T-cell (primary cell): ENCODE data around the gene RALB. TPM values are rescaled to one million over a fixed set of nuclear protein-coding genes. Genes with fewer than 3 reads are reported as not detected.
A peak's percentile ranks its signal among the peaks of the same experiment; 100 is the strongest.

Experiments
- ATAC-seq, 4 experiments: fragments of 200-7000 bp in 3 of 4; fragments of 150-1000 bp in 1 of 4; cut with Tn5 transposase; replicated peaks in 1 of 4; 1 replicate in 3 of 4; 2 replicates in 1 of 4; pipeline ENCODE4 v1.10.0; 2021; ENCODE audit warnings: moderate library complexity in 3 of 4, mild to moderate bottlenecking in 2 of 4, moderate number of reproducible peaks in 1 of 4
- CTCF ChIA-PET, 2 donors: fragments of 300-600 bp; sonication (Branson Sonifier 250); formaldehyde crosslinking; loops; one replicate each; lab custom pipeline; 2022; ENCODE audit warnings: antibody characterized with exemption in 2 of 2; lab: Charles Lee
- POLR2A ChIA-PET, 2 donors: fragments of 300-600 bp; sonication (Branson Sonifier 250); formaldehyde crosslinking; loops; one replicate each; lab custom pipeline; 2022; ENCODE audit warnings: antibody characterized with exemption in 2 of 2; lab: Charles Lee
- DNase-seq, 35 experiments: peaks; one replicate each; pipeline versions ENCODE4 v3.0.0 to v3.0.0-alpha.2; 2013 to 2023
- H3K27ac ChIP-seq: one replicate; pipeline ENCODE4 v1.5.1; 2013; ENCODE audit warnings: low read length
- H3K27me3 ChIP-seq, 2 experiments: replicated peaks in 1 of 2; 1 replicate in 1 of 2; 2 replicates in 1 of 2; pipeline versions ENCODE4 v1.6.1 to v1.7.0; 2013; ENCODE audit warnings: low read length in 1 of 2, mixed read lengths in 1 of 2; ENCODE audit not compliant: control insufficient read depth in 2 of 2, insufficient read depth in 2 of 2; ENCODE audit errors: extremely low read depth in 1 of 2
- H3K36me3 ChIP-seq, 2 donors: 1 replicate in 1 of 2; 2 replicates in 1 of 2; pipeline versions ENCODE4 v1.6.1 to v1.7.0; 2013; ENCODE audit warnings: low read length in 1 of 2; ENCODE audit not compliant: control insufficient read depth in 2 of 2, insufficient read depth in 1 of 2; ENCODE audit errors: extremely low read depth in 1 of 2
- H3K4me1 ChIP-seq, 2 experiments: 1 replicate in 1 of 2; 2 replicates in 1 of 2; pipeline versions ENCODE4 v1.6.1 to v1.7.0; 2013; ENCODE audit warnings: low read length in 2 of 2, mixed read lengths in 1 of 2; ENCODE audit not compliant: insufficient read depth in 2 of 2, control insufficient read depth in 1 of 2; ENCODE audit errors: extremely low read depth in 1 of 2
- H3K4me3 ChIP-seq, 2 donors: 1 replicate in 1 of 2; 2 replicates in 1 of 2; pipeline versions ENCODE4 v1.5.1 to v1.7.0; 2013; ENCODE audit warnings: mild to moderate bottlenecking in 2 of 2, low read length in 1 of 2, moderate library complexity in 1 of 2; ENCODE audit not compliant: control insufficient read depth in 1 of 2; ENCODE audit errors: extremely low read depth in 1 of 2
- H3K9me3 ChIP-seq: 2 replicates; pipeline ENCODE4 v1.7.0; 2013
- H3K27ac Mint-ChIP-seq, 2 donors: one replicate each; pipeline ENCODE4 v1.8.0; 2020 to 2021; ENCODE audit warnings: mild to moderate bottlenecking in 2 of 2, mixed read lengths in 2 of 2
- H3K27me3 Mint-ChIP-seq, 2 donors: one replicate each; pipeline ENCODE4 v1.8.0; 2021 to 2022; ENCODE audit warnings: mixed read lengths in 2 of 2
- H3K36me3 Mint-ChIP-seq: one replicate; pipeline ENCODE4 v1.8.0; 2021; ENCODE audit warnings: mixed read lengths
- H3K4me1 Mint-ChIP-seq, 3 donors: one replicate each; pipeline ENCODE4 v1.8.0; 2020 to 2022; ENCODE audit warnings: mixed read lengths in 3 of 3, mild to moderate bottlenecking in 1 of 3
- H3K4me3 Mint-ChIP-seq, 3 donors: one replicate each; pipeline ENCODE4 v1.8.0; 2020 to 2022; ENCODE audit warnings: mild to moderate bottlenecking in 3 of 3, mixed read lengths in 3 of 3, moderate library complexity in 3 of 3
- H3K9me3 Mint-ChIP-seq, 3 donors: one replicate each; pipeline ENCODE4 v1.8.0; 2020 to 2022; ENCODE audit warnings: mixed read lengths in 3 of 3
- WGBS: methylation state at CpG from one replicate; pipeline ENCODE4 v1.1.5; 2013; ENCODE audit warnings: missing lambda C conversion rate; ENCODE audit not compliant: insufficient coverage; 5-methylcytosine and 5-hydroxymethylcytosine counted together
- total RNA-seq, 35 experiments: library from RNA in 6 of 35; stranded (reverse) in 6 of 35; fragments of 120-200 nt in 1 of 35; gene quantifications; one replicate each; pipeline versions ENCODE4 v1.2.1 to v1.2.4 and lab custom pipeline; 2013 to 2026

The RALB gene
- total RNA-seq, 5 donors from 2014 or later (not counting 1 experiment from before 2014, with no cell fraction given), result 10.3 to 20.1 (median 12.9) TPM

DNA sequence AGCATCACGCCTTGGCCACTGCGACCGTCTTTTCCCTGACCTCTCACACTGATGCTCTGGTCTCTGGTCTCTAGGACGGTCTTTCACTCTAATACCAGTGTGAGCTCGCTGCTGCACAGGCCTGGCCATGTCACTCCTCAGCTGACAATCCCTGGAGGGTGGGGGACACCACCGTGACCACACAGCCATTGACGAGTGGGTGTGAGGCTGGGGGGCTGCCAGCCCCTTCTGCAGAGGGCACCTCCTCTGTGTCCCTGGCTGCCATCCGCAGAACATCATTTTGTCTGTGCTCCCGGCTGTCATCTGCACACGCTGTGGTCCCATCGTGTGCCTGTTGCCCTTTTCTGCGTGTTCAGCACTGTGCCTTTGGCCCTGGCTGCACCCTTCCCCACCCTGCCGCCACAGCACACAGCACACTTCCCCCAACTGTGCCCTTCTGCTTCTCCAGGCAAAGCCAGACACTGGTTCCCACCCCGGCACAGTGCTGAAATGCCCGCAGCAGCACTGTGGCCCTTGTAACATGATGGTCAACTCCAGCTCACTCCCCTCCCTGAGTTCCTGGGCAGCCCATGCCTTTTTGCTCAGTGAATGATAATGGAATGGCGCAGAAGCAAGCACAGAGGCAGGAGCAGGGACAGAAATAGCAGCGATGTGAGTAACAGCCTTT, 62.8 kb downstream of the RALB start:
- H3K4me1 ChIP-seq, result peaks cover 11 to 29% of the 10 kb centered on the region in 2 experiments
- Mint-ChIP-seq H3K27ac (no peak overlapping the region), H3K36me3 (no peaks in the 10 kb centered on the region), H3K4me3 (peak overlapping the region in 1 of 3 donors; percentile 72), H3K27me3 (no peaks in the 10 kb centered on the region), H3K4me1 (peaks cover 25 to 30% (median 29%) of the 10 kb centered on the region in 3 donors), H3K9me3 (no peaks in the 10 kb centered on the region)
- H3K9me3 ChIP-seq, result no peaks in the 10 kb centered on the region
- H3K27me3 ChIP-seq, result peaks cover 0 to 38% of the 10 kb centered on the region in 2 experiments
- no peaks in the 10 kb centered on the region for H3K36me3 ChIP-seq
- H3K4me3 ChIP-seq, result no peak overlapping the region
- no peak overlapping the region for H3K27ac ChIP-seq
- ChIA-PET POLR2A (no interaction called here), CTCF (no interaction called here)
- DNase-seq (no peak), ATAC-seq (no peak)
- 86% methylated on average over 15 of the region's 17 CpGs for WGBS

- 87% methylated on average over 5 of the region's 5 CpGs for WGBS
- ATAC-seq, result no peak
- H3K9me3 Mint-ChIP-seq, result no peaks in the 10 kb centered on the region
- H3K27ac Mint-ChIP-seq, result no peak overlapping the region
- ChIA-PET CTCF (interaction anchor here in 1 of 2 donors (0.6 kb wide), 1 partner anchor 365 kb away, joined by 9 read pairs; no protein-coding TSS in a partner anchor), POLR2A (no interaction called here)
- DNase-seq, result no peak
- peaks cover 11 to 29% of the 10 kb centered on the region in 2 experiments for H3K4me1 ChIP-seq
- H3K36me3 ChIP-seq, result no peaks in the 10 kb centered on the region
- H3K9me3 ChIP-seq, result no peaks in the 10 kb centered on the region
- no peak overlapping the region for H3K4me3 ChIP-seq
- H3K27ac ChIP-seq, result no peak overlapping the region
- peaks cover 25 to 30% (median 29%) of the 10 kb centered on the region in 3 donors for H3K4me1 Mint-ChIP-seq
- H3K36me3 Mint-ChIP-seq, result no peaks in the 10 kb centered on the region
- no peaks in the 10 kb centered on the region for H3K27me3 Mint-ChIP-seq
- H3K4me3 Mint-ChIP-seq, result peak overlapping the region in 1 of 3 donors; percentile 72
- H3K27me3 ChIP-seq, result peaks cover 0 to 38% of the 10 kb centered on the region in 2 experiments
These were observed 63.4 kb downstream of the RALB start for GRCh38 chr2:120316071-120316470.

DNA sequence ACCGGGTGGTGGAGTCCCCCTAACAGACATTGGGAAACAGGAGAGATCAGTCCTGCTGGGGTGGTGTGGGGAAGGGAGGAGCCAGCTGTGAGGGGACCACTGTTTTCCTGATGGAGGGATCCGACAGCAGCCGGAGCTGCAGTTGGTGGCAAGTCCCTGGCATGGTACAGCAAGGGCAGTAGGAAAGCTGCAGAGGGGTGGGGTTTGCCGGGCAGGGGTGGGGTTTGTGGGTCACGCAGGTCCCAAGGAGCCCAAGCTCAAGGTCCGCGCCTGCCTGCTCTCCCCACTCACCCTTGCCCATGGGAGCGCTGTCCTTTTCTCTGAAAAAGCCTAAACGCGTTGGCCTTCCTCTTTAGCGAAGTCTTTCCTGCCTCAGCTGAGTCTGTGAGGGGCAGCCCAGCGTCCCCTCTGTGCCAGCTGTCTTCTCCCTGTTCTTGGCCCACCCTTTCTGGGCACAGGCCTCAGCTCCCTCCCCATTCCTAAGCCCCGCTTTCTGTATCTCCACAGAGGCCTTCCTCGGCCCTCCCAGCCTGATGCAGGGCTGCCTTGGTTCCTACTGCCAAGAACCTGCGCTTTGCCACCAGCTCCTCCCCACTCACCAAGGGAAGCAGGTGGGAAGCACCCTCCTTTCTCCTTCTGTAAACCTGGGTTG, 64.0 kb downstream of the RALB start:
- Histone ChIP-seq H3K36me3 (no peaks in the 10 kb centered on the region), H3K4me1 (peaks cover 11 to 29% of the 10 kb centered on the region in 2 experiments), H3K27ac (no peak overlapping the region), H3K27me3 (peaks cover 0 to 38% of the 10 kb centered on the region in 2 experiments), H3K4me3 (no peak overlapping the region), H3K9me3 (no peaks in the 10 kb centered on the region)
- Mint-ChIP-seq H3K27me3 (no peaks in the 10 kb centered on the region), H3K4me1 (peaks cover 26 to 34% (median 30%) of the 10 kb centered on the region in 3 donors), H3K27ac (no peak overlapping the region), H3K4me3 (no peak overlapping the region), H3K36me3 (no peaks in the 10 kb centered on the region), H3K9me3 (no peaks in the 10 kb centered on the region)
- WGBS, result 91% methylated on average over 13 of the region's 15 CpGs
- no peak for DNase-seq
- CTCF ChIA-PET, result interaction anchor here in 1 of 2 donors (0.6 kb wide), 1 partner anchor 364 kb away, joined by 9 read pairs; no protein-coding TSS in a partner anchor
- no peak for ATAC-seq
- POLR2A ChIA-PET, result no interaction called here

DNA sequence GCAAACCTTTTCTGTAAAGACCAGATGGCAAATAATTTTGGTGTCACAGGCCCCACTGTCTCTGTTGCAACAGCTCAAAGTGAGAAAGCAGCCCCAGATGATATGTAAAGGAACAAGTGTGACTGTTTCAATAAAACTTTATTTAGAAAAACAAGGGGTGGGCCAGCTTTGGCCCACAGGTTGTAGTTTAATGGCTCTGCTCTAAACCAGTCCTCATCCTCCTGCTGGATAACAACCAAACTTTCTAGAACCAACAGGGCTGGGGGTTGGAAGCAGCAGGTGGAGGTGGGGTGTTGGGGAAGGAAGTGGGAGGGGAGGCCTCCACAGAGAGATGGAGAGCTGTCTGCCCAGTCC, 64.5 kb downstream of the RALB start:
- Mint-ChIP-seq H3K36me3 (no peaks in the 10 kb centered on the region), H3K27ac (no peak overlapping the region), H3K9me3 (no peaks in the 10 kb centered on the region), H3K27me3 (no peaks in the 10 kb centered on the region), H3K4me1 (peaks cover 31 to 36% (median 33%) of the 10 kb centered on the region in 3 donors), H3K4me3 (no peak overlapping the region)
- DNase-seq (no peak), ATAC-seq (no peak)
- Histone ChIP-seq H3K36me3 (no peaks in the 10 kb centered on the region), H3K9me3 (no peaks in the 10 kb centered on the region), H3K4me3 (no peak overlapping the region), H3K27me3 (peaks cover 0 to 39% of the 10 kb centered on the region in 2 experiments), H3K4me1 (peaks cover 11 to 29% of the 10 kb centered on the region in 2 experiments), H3K27ac (no peak overlapping the region)
- ChIA-PET CTCF (no interaction called here), POLR2A (no interaction called here)

DNA sequence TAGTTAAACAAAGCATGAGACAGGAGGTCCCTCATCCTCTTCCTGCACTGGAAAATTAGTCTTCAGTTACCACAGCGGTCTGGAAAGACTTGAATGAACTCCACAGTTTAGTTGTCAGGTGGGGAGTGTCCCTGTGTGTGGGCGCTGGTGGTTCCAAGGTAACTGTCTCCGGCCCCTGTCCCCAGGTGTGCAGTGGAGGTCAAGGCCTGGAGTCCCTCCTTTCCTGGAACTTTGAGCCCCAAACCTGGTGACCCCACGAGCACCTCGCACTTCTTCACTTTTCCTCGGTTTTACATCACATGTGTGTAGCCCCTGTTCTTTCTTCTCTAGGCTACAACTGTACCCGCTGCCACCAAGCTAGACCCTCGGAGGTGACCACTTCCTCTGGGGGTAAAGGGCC, 65.3 kb downstream of the RALB start:
- ChIA-PET POLR2A (no interaction called here), CTCF (no interaction called here)
- Histone ChIP-seq H3K9me3 (no peaks in the 10 kb centered on the region), H3K36me3 (no peaks in the 10 kb centered on the region), H3K4me1 (peaks cover 9 to 24% of the 10 kb centered on the region in 2 experiments), H3K27ac (no peak overlapping the region), H3K27me3 (peaks cover 0 to 38% of the 10 kb centered on the region in 2 experiments), H3K4me3 (no peak overlapping the region)
- DNase-seq, result no peak
- H3K36me3 Mint-ChIP-seq, result no peaks in the 10 kb centered on the region
- no peak overlapping the region for H3K27ac Mint-ChIP-seq
- WGBS, result 67% methylated on average over 5 of the region's 8 CpGs
- H3K4me3 Mint-ChIP-seq, result no peak overlapping the region
- no peaks in the 10 kb centered on the region for H3K27me3 Mint-ChIP-seq
- no peaks in the 10 kb centered on the region for H3K9me3 Mint-ChIP-seq
- peaks cover 27 to 32% (median 31%) of the 10 kb centered on the region in 3 donors for H3K4me1 Mint-ChIP-seq
- no peak for ATAC-seq

DNA sequence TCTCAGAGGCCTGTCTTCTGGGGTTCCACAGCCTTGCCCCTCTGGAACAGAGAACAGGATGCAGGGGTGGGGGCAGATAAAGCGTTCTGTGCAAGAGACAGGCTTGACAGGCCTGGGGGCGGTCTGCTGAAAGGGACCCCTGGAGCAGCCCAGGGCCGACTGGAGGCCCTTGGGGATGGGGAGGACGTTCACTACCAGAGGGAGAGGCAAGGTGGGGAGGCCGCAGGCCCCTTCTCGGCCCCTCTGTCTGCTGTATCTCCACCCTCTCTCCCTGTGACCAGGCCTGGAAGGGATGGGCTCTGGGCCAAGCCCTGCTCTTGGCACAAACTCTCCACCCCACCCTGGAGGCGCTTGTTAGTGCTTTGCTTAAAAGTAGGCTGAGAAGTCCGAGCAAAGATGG, 66.0 kb downstream of the RALB start:
- Histone ChIP-seq H3K4me3 (no peak overlapping the region), H3K36me3 (no peaks in the 10 kb centered on the region), H3K27me3 (peaks cover 0 to 37% of the 10 kb centered on the region in 2 experiments), H3K27ac (no peak overlapping the region), H3K9me3 (no peaks in the 10 kb centered on the region), H3K4me1 (peaks cover 9 to 17% of the 10 kb centered on the region in 2 experiments)
- H3K27ac Mint-ChIP-seq, result no peak overlapping the region
- ATAC-seq (no peak), DNase-seq (no peak)
- POLR2A ChIA-PET, result no interaction called here
- no peaks in the 10 kb centered on the region for H3K9me3 Mint-ChIP-seq
- 79% methylated on average over 2 of the region's 8 CpGs for WGBS
- H3K27me3 Mint-ChIP-seq, result no peaks in the 10 kb centered on the region
- H3K4me3 Mint-ChIP-seq, result no peak overlapping the region
- CTCF ChIA-PET, result no interaction called here
- H3K36me3 Mint-ChIP-seq, result no peaks in the 10 kb centered on the region
- peaks cover 21 to 26% (median 24%) of the 10 kb centered on the region in 3 donors for H3K4me1 Mint-ChIP-seq
